ENCODE data around the gene WASF3. TPM values are rescaled to one million over a fixed set of nuclear protein-coding genes. Genes with fewer than 3 reads are reported as not detected.

Gene WASF3
- total and polyA plus RNA-seq, 2 experiments from 2014 or later: 9.9 to 20.7 TPM

GRCh38 chr13:26508885-26509284 is 48.6 kb upstream of the WASF3 start:
- Histone ChIP-seq H3K4me3 (no peak overlapping the region), H3K4me2 (no peak overlapping the region), H3K9me2 (ENCODE audit: insufficient read depth) (no peaks in the 10 kb centered on the region), H3K27ac (ENCODE audit: low read depth) (no peak overlapping the region), H3K79me2 (replicated peaks; ENCODE audit: insufficient read depth) (no peaks in the 10 kb centered on the region), H4K20me1 (replicated peaks; ENCODE audit: insufficient read depth) (no peaks in the 10 kb centered on the region), H3K4me1 (ENCODE audit: insufficient read depth) (no peaks in the 10 kb centered on the region), H3K36me3 (ENCODE audit: insufficient read depth) (peaks cover 18% of the 10 kb centered on the region; the same call in 1 of the 2 replicates), H3K27me3 (ENCODE audit: insufficient read depth) (no peaks in the 10 kb centered on the region), H2AFZ (no peak overlapping the region), H3F3A (replicated peaks; ENCODE audit: low read depth) (no peaks in the 10 kb centered on the region)
- no peak for TF ChIP-seq EZH2 (IDR thresholded peaks at IDR 0.05; ENCODE audit: low read depth, unreplicated experiment)
- TF ChIP-seq STAT1 (IDR thresholded peaks at IDR 0.05; ENCODE audit: unreplicated experiment): no peak
- no peak for TF ChIP-seq ZNF462 (CRISPR knock-in tag; IDR thresholded peaks at IDR 0.05)
- TF ChIP-seq POLR2AphosphoS5 (IDR thresholded peaks at IDR 0.05; ENCODE audit: low read depth): no peak
- H3K4me1 Mint-ChIP-seq: peaks cover 15% of the 10 kb centered on the region
- ATAC-seq: no peak
- peaks cover 47% of the 10 kb centered on the region for H3K9me3 Mint-ChIP-seq
- H3K27ac Mint-ChIP-seq: no peak overlapping the region
- H3K27me3 Mint-ChIP-seq (ENCODE audit: insufficient read depth, low read depth, poor library complexity): peaks cover 4% of the 10 kb centered on the region
- DNase-seq (ENCODE audit: low spot score): no peak
- no peak overlapping the region for H3K4me3 Mint-ChIP-seq
- peaks cover 35% of the 10 kb centered on the region for H3K36me3 Mint-ChIP-seq (ENCODE audit: low read depth)

- no peak for ATAC-seq
- H3K4me3 Mint-ChIP-seq: no peak overlapping the region
- H3K27ac Mint-ChIP-seq: no peak overlapping the region
- peaks cover 4% of the 10 kb centered on the region for H3K27me3 Mint-ChIP-seq (ENCODE audit: insufficient read depth, low read depth, poor library complexity)
- Histone ChIP-seq H3K9me2 (ENCODE audit: insufficient read depth) (0 out of 2 replicates have a peak, but pooled peaks cover 2% of the 10 kb centered on the region), H3K27ac (ENCODE audit: low read depth) (no peak overlapping the region), H3K79me2 (replicated peaks; ENCODE audit: insufficient read depth) (no peaks in the 10 kb centered on the region), H3K36me3 (ENCODE audit: insufficient read depth) (peaks cover 18% of the 10 kb centered on the region; the same call in 1 of the 2 replicates), H3K4me1 (ENCODE audit: insufficient read depth) (no peaks in the 10 kb centered on the region), H3K4me3 (no peak overlapping the region), H3F3A (replicated peaks; ENCODE audit: low read depth) (no peaks in the 10 kb centered on the region), H3K4me2 (no peak overlapping the region), H3K27me3 (ENCODE audit: insufficient read depth) (no peaks in the 10 kb centered on the region), H2AFZ (no peak overlapping the region), H4K20me1 (replicated peaks; ENCODE audit: insufficient read depth) (no peaks in the 10 kb centered on the region)
- DNase-seq (ENCODE audit: low spot score): no peak
- H3K36me3 Mint-ChIP-seq (ENCODE audit: low read depth): peaks cover 35% of the 10 kb centered on the region
- H3K4me1 Mint-ChIP-seq: peaks cover 15% of the 10 kb centered on the region
- peaks cover 47% of the 10 kb centered on the region for H3K9me3 Mint-ChIP-seq
- no peak for TF ChIP-seq ETS1 (IDR thresholded peaks at IDR 0.05)
- TF ChIP-seq CTCF (conservative IDR thresholded peaks at IDR 0.05; ENCODE audit: low read depth in 2 of 2): no peak
- TF ChIP-seq ZNF331 (CRISPR knock-in tag; IDR thresholded peaks at IDR 0.05; ENCODE audit: low read depth): no peak
- TF ChIP-seq STAT1 (IDR thresholded peaks at IDR 0.05; ENCODE audit: unreplicated experiment): no peak
- TF ChIP-seq EZH2phosphoT487 (IDR thresholded peaks at IDR 0.05; ENCODE audit: unreplicated experiment): no peak
- TF ChIP-seq EZH2 (IDR thresholded peaks at IDR 0.05; ENCODE audit: low read depth, unreplicated experiment): no peak
- TF ChIP-seq REST (IDR thresholded peaks at IDR 0.05; ENCODE audit: unreplicated experiment): no peak
Measured at GRCh38 chr13:26509491-26509890, 48.0 kb upstream of the WASF3 start.

Measured in GM23338 (cell line).